GM19467 (cell line): ENCODE results near the gene EXOC6.

Source experiments
- ATAC-seq: cut with Tn5 transposase; IDR thresholded peaks from one replicate; pipeline ENCODE4 v1.9.1; 2021; ENCODE audit warnings: mild to moderate bottlenecking, moderate library complexity; ENCODE audit not compliant: unreplicated experiment

EXOC6 gene

DNA sequence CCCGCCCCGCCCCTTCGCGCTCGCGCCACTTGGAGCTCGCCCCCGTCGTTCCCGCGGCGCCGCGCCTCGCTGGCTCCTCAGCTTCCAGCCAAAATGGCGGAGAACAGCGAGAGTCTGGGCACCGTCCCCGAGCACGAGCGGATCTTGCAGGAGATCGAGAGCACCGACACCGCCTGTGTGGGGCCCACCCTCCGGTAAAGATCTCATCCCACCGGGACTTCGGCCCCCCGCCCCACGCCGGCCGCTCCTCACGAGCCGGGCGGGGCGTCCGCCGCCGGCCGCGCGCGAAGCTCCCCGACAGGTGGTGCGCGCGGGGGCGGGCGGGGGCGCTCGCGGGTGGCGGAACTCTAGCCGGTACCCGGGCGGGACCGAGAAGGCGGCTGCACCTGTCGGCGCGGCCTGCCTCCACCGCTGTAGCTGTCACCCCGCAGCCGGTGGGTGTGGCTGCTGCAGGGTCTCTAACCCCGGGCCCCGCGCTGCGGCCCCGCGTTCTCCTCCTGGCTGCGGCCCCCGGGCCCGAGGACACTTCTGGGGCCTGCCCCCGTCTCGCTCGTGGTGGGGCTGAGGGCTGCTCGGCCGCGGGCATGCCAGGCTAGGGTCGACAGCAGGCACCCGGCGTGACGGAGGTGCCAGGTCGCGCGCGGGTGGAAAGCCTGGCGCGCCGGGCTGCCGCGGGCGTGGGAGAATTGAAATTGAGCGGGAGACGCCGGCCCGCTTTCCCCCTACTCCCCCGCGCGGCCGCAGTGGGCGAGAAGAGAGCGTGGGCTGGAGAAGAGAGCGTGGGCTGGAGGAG, at the start of gene EXOC6:
TSS of gene EXOC6 (plus strand) at position 80 of the 793 bp plus-strand sequence. CDS start at position 94, 14 bp downstream.
- ATAC-seq, result peak; percentile 78

DNA sequence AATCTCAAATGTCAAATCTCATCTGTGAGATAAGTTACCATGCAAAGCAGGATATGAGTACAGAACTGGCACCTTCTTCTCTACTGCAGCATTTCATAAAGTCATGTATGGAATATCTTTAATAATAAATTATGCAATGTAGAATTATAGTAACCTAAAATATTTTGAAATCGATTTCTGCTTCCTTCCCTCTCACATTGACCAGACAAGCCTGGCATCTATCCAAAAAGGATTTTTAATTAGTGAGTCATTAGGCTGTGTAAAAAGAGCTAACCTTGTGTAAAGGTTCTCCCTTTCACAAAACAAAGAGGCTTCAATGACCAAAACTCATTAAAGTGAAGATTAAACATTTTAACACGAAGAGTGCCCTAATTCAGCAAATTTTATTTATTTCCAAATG, 48.8 kb upstream of the EXOC6 start:
- no peak for ATAC-seq

- no peak for ATAC-seq
Measured at GRCh38 chr10:92800134-92800733, 48.1 kb upstream of the EXOC6 start.

DNA sequence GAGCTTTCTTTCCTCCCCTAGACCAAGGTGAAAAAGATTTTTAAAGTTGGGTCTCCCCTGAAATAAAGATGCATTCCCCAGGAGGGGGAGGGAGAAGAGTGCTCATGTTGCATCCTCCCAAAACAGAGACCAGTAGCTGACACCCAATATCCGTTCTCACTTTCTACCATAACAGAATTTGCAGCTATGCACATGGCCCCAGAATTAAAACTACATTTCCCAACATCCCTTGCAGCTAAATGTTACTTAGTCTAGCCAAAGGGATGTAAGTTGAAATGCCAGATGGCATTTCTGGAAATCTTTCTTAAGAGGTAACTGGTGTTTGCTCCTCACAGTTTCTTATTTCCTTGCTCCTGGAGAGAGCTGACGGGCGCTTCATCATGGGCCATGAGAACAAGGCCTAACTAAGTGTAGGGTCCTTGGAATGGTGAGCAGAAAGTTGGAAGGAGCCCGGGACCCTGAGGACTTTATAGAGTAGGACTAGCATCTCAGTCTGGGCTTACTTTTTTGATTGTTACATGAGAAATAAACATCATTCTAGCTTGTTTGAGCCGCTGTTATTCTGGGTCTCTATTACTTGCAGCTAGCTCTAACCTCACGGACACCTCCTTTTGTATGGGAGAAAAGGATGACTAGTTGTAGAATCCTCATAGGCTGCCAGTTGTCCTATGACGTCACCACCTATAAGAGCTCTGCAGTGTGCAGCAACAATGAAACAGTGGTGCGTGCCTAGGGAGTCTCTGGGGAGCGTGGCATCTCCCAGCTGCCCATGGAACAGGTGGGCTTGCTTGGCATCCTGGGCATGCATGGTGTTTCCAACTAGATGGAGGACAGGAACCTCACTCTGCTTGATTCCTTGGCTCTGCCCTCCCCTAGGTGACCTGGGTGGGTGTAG, 46.1 kb upstream of the EXOC6 start:
- ATAC-seq, result no peak

- ATAC-seq, result no peak
Measured at GRCh38 chr10:92809840-92810239, 38.5 kb upstream of the EXOC6 start.

DNA sequence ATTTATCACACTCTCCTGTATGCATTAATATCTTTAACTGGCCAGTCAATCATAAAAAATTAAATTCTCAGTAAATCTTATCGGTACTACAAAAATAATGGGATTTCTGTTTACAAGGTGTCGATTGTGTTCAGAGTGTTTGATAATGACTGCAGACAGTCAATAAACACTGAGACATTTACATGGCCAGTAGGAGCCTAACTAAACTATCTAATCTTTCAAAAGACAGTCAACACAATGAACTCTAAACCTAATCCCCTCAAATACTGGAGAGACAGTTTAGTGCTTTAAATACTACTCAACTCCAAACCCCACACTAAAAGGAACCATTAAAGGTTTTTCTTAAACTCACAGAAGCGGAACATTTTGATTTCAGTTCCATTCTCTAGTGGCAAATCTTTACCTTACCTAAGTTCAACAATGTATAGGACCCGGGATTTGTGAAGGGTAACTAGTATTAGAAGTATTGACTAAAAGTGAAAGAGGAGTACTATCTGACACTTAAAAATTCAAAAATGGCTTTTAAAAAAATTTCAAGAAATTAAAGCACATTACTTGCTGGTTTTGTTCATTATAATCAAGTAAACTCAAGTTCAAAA, 37.3 kb upstream of the EXOC6 start:
- no peak for ATAC-seq

- no peak for ATAC-seq
Measured at GRCh38 chr10:92811986-92812385, 36.3 kb upstream of the EXOC6 start.

DNA sequence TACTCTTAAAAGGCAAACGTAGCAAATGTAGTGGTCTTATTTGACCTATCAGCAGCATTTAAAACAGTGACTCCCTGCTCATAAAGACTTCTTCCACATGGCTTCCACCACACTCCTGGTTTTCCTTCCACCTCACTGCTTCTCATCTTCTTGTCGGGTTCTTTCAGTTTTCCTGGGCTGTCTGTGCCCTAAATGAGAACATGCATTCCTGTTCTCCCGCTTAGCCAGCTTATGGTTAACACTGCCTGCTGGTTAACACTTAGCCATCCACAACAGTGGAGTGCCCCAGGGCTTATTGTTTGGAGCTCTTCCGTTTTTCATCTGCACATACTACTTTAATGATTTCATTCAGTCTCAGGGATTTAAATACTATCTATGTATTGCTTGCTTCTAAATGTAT, 34.3 kb upstream of the EXOC6 start:
- no peak for ATAC-seq

- ATAC-seq, result no peak
Measured at GRCh38 chr10:92814790-92815189, 33.5 kb upstream of the EXOC6 start.

- ATAC-seq, result no peak
Measured at GRCh38 chr10:92816091-92816531, 32.2 kb upstream of the EXOC6 start.

DNA sequence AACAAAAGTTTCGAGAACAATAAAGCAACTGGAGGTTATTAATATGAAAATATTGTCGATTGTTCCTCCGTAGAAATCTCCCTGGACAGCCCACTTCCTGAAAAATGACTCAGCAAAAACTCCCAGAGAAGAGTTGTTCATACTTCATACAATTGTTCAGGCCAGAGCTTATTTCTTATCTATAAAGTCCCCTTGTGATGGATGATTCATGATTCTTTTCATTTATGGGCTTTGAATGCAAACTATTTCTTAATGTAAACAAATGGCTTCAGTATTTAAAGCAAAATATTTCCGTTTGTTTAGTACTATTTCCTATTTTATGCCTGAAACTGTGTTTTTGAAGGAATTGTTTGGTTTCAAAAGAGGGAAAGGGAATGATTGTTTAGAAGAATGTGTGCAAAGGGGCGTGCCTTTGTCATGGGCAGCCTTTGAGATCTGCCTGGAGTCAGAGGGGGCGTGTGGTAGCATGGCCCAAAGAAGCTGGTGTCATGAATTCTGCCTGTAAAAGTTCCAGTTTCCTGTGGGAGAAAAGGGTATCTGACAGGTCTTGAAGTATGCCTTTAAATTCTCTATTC, 26.2 kb upstream of the EXOC6 start:
- ATAC-seq, result no peak

GRCh38 chr10:92822964-92823363, 25.4 kb upstream of the EXOC6 start:
- no peak for ATAC-seq

DNA sequence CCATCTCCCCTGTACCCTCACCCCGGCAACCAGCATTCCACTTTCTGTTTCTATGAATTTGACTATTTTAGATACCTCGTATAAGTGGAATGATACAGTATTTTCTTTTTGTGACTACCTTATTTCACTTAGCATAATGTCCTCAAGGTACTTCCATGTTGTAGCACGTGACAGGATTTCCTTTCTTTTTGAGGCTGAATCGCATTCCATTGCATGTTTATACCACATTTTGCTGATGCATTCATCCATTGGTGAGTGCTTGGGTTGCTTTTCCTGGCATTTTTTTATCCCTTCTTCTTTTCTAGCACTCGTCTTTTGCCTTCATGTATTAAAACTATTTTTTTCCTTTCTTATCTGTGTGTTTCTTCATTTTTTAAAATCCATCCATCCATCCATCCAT, 22.3 kb upstream of the EXOC6 start:
- ATAC-seq, result no peak

- ATAC-seq, result no peak
Measured at GRCh38 chr10:92826504-92826903, 21.8 kb upstream of the EXOC6 start.

GRCh38 chr10:92829042-92829785, 19.1 kb upstream of the EXOC6 start:
- no peak for ATAC-seq

GRCh38 chr10:92829786-92830377, 18.4 kb upstream of the EXOC6 start:
- no peak for ATAC-seq

GRCh38 chr10:92830478-92831389, 17.6 kb upstream of the EXOC6 start:
- no peak for ATAC-seq

- ATAC-seq, result no peak
Measured at GRCh38 chr10:92832121-92832520, 16.2 kb upstream of the EXOC6 start.
